K562 (cell line): Measurements from ENCODE around the gene RUNDC1. TPM values are rescaled to one million over a fixed set of nuclear protein-coding genes. Genes with fewer than 3 reads are reported as not detected.

Experiments
- ATAC-seq: fragments of 200-7000 bp; cut with Tn5 transposase; 3 replicates; pipeline ENCODE4 v1.9.1; 2020; ENCODE audit warnings: moderate library complexity
- BruUV-seq: library from RNA; stranded (reverse); fragments of 400-500 nt; replicated peaks from 2 replicates; lab custom pipeline; 2021; lab: Mats Ljungman, UMichigan
- CTCF ChIA-PET: fragments of 300-600 bp; formaldehyde crosslinking; extraction: SDS; loops from one replicate; lab custom pipeline; 2021; ENCODE audit warnings: low intra/inter-chr PET ratio; lab: Yijun Ruan, JAX
- POLR2A ChIA-PET: fragments of 300-600, 350-650 bp; sonication (Branson Sonifier 250); formaldehyde crosslinking; extraction: SDS; loops from one replicate; lab custom pipeline; 2021; ENCODE audit warnings: antibody characterized with exemption, inconsistent platforms; lab: Yijun Ruan, JAX
- DNase-seq, 4 experiments: peaks; one replicate each; pipeline versions ENCODE4 v3.0.0 to v3.0.0-alpha.2; 2011 to 2018; ENCODE audit warnings: low spot score in 3 of 4, mixed read lengths in 3 of 4; ENCODE audit errors: extremely low read depth in 1 of 4
- FAIRE-seq: peaks from 2 replicates; lab custom pipeline; 2011; peaks lifted over from hg19 to GRCh38; lab: Jason Lieb, UNC
- H2AFZ ChIP-seq: 2 replicates; pipeline ENCODE4 v1.6.0; 2011; ENCODE audit warnings: low read depth, low read length, control low read depth, inconsistent platforms
- H3K27ac ChIP-seq: fragments of 200-600 bp; 3 replicates; pipeline ENCODE4 v1.8.0; 2011; ENCODE audit warnings: low read depth, mild to moderate bottlenecking, control low read depth, inconsistent platforms, low read length, moderate library complexity, mixed read lengths; ENCODE audit errors: extremely low read depth
- H3K27me3 ChIP-seq, 2 experiments: fragments of 300-600 bp in 1 of 2; 2 replicates in 1 of 2; 3 replicates in 1 of 2; pipeline versions ENCODE4 v1.6.0 to v1.8.0; 2011; ENCODE audit warnings: inconsistent platforms in 2 of 2, low read length in 2 of 2, mild to moderate bottlenecking in 1 of 2, mixed read lengths in 1 of 2, moderate library complexity in 1 of 2; ENCODE audit not compliant: control insufficient read depth in 2 of 2, insufficient read depth in 2 of 2
- H3K36me3 ChIP-seq: fragments of 300-600 bp; 3 replicates; pipeline ENCODE4 v1.8.0; 2011; ENCODE audit warnings: mild to moderate bottlenecking, low read length, inconsistent platforms; ENCODE audit not compliant: control insufficient read depth, insufficient read depth
- H3K4me1 ChIP-seq, 2 experiments: fragments of 200-600 bp in 1 of 2; replicated peaks in 1 of 2; 2 replicates in 1 of 2; 3 replicates in 1 of 2; pipeline versions ENCODE4 v1.5.1 to v1.8.0; 2011; ENCODE audit warnings: inconsistent platforms in 2 of 2, low read length in 2 of 2, mild to moderate bottlenecking in 1 of 2, mixed read lengths in 1 of 2, moderate library complexity in 1 of 2; ENCODE audit not compliant: control insufficient read depth in 2 of 2, insufficient read depth in 2 of 2
- H3K4me2 ChIP-seq: 2 replicates; pipeline ENCODE4 v1.6.1; 2011; ENCODE audit warnings: low read length, control low read depth, inconsistent platforms, mixed read lengths; ENCODE audit not compliant: insufficient read depth
- H3K4me3 ChIP-seq: fragments of 200-600 bp; sonication (generic), shearing (Covaris generic); 2 replicates; pipeline ENCODE4 v1.5.1; 2016; ENCODE audit warnings: control low read depth, inconsistent platforms
- H3K79me2 ChIP-seq: fragments of 200-600 bp; 3 replicates; pipeline ENCODE4 v1.8.0; 2011; ENCODE audit warnings: low read length, inconsistent platforms; ENCODE audit not compliant: control insufficient read depth, insufficient read depth
- H3K9ac ChIP-seq, 2 experiments: 2 replicates each; pipeline versions ENCODE4 v1.6.0 to v1.6.1; 2011; ENCODE audit warnings: low read depth in 2 of 2, low read length in 2 of 2, control low read depth in 1 of 2, inconsistent platforms in 1 of 2, mild to moderate bottlenecking in 1 of 2, mixed read lengths in 1 of 2; ENCODE audit not compliant: insufficient read depth in 1 of 2
- H3K9me1 ChIP-seq: one replicate; pipeline ENCODE4 v1.6.0; 2011; ENCODE audit warnings: inconsistent platforms, mild to moderate bottlenecking, low read length, moderate library complexity; ENCODE audit not compliant: control insufficient read depth, insufficient read depth
- H3K9me3 ChIP-seq: replicated peaks from 2 replicates; pipeline ENCODE4 v1.5.1; 2011; ENCODE audit warnings: low read depth, low read length, inconsistent platforms; ENCODE audit not compliant: control insufficient read depth, insufficient read depth
- H4K20me1 ChIP-seq: replicated peaks from 2 replicates; pipeline ENCODE4 v1.6.1; 2011; ENCODE audit warnings: low read length, inconsistent platforms, mixed read lengths; ENCODE audit not compliant: control insufficient read depth, insufficient read depth
- CBX2 ChIP-seq: fragments of 200-600 bp; sonication (generic); IDR thresholded peaks from one replicate; pipeline ENCODE4 v1.6.1; 2012; ENCODE audit warnings: mild to moderate bottlenecking, low read length, inconsistent platforms; ENCODE audit not compliant: insufficient read depth, poor library complexity, severe bottlenecking
- DMBX1 ChIP-seq: fragments of 250-450 bp; sonication (Bioruptor Pico); IDR thresholded peaks from 2 replicates; pipeline ENCODE4 v1.8.0; 2022; ENCODE audit warnings: inconsistent platforms, mild to moderate bottlenecking, moderate library complexity, borderline replicate concordance
- HNRNPLL ChIP-seq: fragments of 200-400 bp; formaldehyde crosslinking; IDR thresholded peaks from 2 replicates; pipeline ENCODE4 v1.6.1; 2017; ENCODE audit warnings: low read length, low read depth, mild to moderate bottlenecking; ENCODE audit not compliant: poor library complexity, severe bottlenecking
- ILF3 ChIP-seq: fragments of 450-650 bp; IDR thresholded peaks from 2 replicates; pipeline ENCODE4 v1.6.1; 2018; ENCODE audit warnings: antibody characterized with exemption, mild to moderate bottlenecking, moderate library complexity, borderline replicate concordance
- MCM2 ChIP-seq: fragments of 450-650 bp; IDR thresholded peaks from 2 replicates; pipeline ENCODE4 v1.6.1; 2017; ENCODE audit warnings: low read depth, mild to moderate bottlenecking
- NBN ChIP-seq: fragments of 450-650 bp; IDR thresholded peaks from 2 replicates; pipeline ENCODE4 v1.6.1; 2016; ENCODE audit warnings: low read depth, mild to moderate bottlenecking
- PRMT5 ChIP-seq: sonication (generic); formaldehyde crosslinking; IDR thresholded peaks from 2 replicates; pipeline ENCODE4 v1.5.0; 2020; ENCODE audit warnings: missing genetic modification reagents
- PTRF ChIP-seq: fragments of 450-650 bp; IDR thresholded peaks from 2 replicates; pipeline ENCODE4 v1.6.1; 2016; ENCODE audit warnings: mild to moderate bottlenecking, missing genetic modification characterization, missing compliant biosample characterization
- RBM17 ChIP-seq: fragments of 200-400 bp; formaldehyde crosslinking; IDR thresholded peaks from 2 replicates; pipeline ENCODE4 v1.6.1; 2017; ENCODE audit warnings: low read depth, mild to moderate bottlenecking, low read length, borderline replicate concordance
- RBM39 ChIP-seq: fragments of 200-400 bp; formaldehyde crosslinking; optimal IDR thresholded peaks from 2 replicates; pipeline ENCODE3; 2018; ENCODE audit warnings: low read depth, low read length
- WHSC1 ChIP-seq: IDR thresholded peaks from one replicate; pipeline ENCODE4 v1.6.1; 2012; ENCODE audit warnings: low read length, control low read depth, inconsistent platforms
- ZKSCAN8 ChIP-seq: fragments of 200-800 bp; sonication (Bioruptor generic); IDR thresholded peaks from 2 replicates; pipeline ENCODE4 v1.6.1; 2016; ENCODE audit warnings: missing genetic modification characterization, missing compliant biosample characterization
- ZNF384 ChIP-seq: IDR thresholded peaks from 2 replicates; pipeline ENCODE4 v1.6.1; 2012; ENCODE audit warnings: low read depth, low read length, improper control_type of control experiment
- ZNF766 ChIP-seq: fragments of 200-800 bp; sonication (Bioruptor generic); conservative IDR thresholded peaks from 2 replicates; pipeline ENCODE4 v1.6.1; 2016; ENCODE audit warnings: missing genetic modification characterization, missing compliant biosample characterization
- ZSCAN32 ChIP-seq: fragments of 450-650 bp; formaldehyde crosslinking; IDR thresholded peaks from 2 replicates; pipeline ENCODE4 v1.4.0; 2020; ENCODE audit warnings: mild to moderate bottlenecking, moderate library complexity
- WGBS: fragments of 100-300 bp; shearing (Covaris generic); methylation state at CpG from one replicate; pipeline ENCODE4 v1.1.6; 2016; ENCODE audit warnings: low coverage, mixed read lengths; ENCODE audit not compliant: insufficient coverage; ENCODE audit errors: missing lambda C conversion rate; 5-methylcytosine and 5-hydroxymethylcytosine counted together
- in situ Hi-C: fragments of 300-500 bp; cut with MboI; formaldehyde crosslinking; loops from 4 replicates; pipeline ENCODE4 v1.15.0; 2018; ENCODE audit warnings: inconsistent platforms, mixed read lengths
- intact Hi-C: fragments of 100-400 bp; cut with micrococcal nuclease; formaldehyde crosslinking; loops from 2 replicates; pipeline ENCODE4 v1.14.2; 2022
- polyA plus RNA-seq, 8 experiments: library from polyadenylated mRNA; depleted of rRNA in 4 of 8; stranded (reverse) in 5 of 8; unstranded in 3 of 8; fragments of >200 nt; fragmentation: Nextera tagmentation in 2 of 8; fragmentation: Illumina TruSeq in 1 of 8; extraction: Ambion mirVana in 2 of 8; extraction: Trizol in 1 of 8; gene quantifications; 2 replicates each; pipeline versions ENCODE4 v1.2.1 to v1.2.3, GENCODE V29; 2011 to 2014; ENCODE audit warnings: inconsistent platforms in 1 of 8, missing spikeins in 1 of 8
- total RNA-seq, 7 experiments: library from RNA; depleted of rRNA in 6 of 7; stranded (reverse); fragments of >200 nt in 6 of 7; fragmentation: Illumina TruSeq in 2 of 7; extraction: Trizol in 2 of 7; gene quantifications; 2 replicates each; pipeline versions ENCODE4 v1.2.1 to v1.2.3, GENCODE V29; 2011 to 2021; ENCODE audit warnings: low replicate concordance in 1 of 7

RUNDC1 gene
- total and polyA plus RNA-seq, 9 of the 15 experiments (the other 6 are each of a cell fraction or from before 2014, with no cell fraction given), result 3.4 to 12.6 (median 9.4) TPM

DNA sequence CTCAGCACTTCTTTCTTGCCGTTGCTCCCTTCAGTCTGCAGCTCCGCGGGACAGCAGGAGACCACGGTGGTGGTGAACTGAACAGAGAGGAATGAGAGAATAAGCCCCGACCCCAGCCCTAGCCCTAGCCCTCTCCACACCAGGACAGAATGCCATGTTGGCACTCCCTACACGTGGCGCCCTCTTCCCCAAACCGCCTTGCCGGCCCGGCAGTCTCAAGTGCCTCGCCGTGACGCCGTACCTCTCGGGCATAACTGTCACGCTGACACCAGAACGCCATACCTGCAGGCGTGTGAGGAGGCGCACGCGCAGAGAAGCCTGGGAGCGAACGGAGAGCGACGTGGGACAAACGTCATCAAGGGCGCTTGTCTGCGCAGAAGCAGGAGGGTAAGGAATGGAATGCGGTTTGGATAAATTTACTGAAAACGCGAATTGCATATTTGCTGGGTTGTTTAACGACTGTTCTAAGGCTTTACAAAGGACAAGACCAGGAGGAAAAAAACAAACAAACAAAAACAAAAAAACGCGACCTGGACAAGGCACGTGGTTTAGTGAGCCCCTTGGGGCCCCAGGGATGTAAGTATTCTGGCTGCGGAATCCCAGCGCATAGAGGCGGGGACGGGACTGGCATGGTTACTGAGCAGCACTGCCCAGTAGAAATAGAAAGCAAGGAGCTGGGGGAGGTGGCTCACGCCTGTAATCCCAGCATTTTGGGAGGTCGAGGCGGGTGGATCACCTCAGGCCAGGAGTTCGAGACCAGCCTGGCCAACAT lies 16.0 kb upstream of the RUNDC1 start, which contains the start of gene AARSD1 (continued):
- TF ChIP-seq DMBX1 (CRISPR knock-in tag) (no peak), ZKSCAN8 (CRISPR knock-in tag) (no peak), RBM39 (no peak), MCM2 (no peak), ZNF384 (no peak; the same call in 1 of the 2 replicates), HNRNPLL (peak; percentile 43), ILF3 (no peak)

DNA sequence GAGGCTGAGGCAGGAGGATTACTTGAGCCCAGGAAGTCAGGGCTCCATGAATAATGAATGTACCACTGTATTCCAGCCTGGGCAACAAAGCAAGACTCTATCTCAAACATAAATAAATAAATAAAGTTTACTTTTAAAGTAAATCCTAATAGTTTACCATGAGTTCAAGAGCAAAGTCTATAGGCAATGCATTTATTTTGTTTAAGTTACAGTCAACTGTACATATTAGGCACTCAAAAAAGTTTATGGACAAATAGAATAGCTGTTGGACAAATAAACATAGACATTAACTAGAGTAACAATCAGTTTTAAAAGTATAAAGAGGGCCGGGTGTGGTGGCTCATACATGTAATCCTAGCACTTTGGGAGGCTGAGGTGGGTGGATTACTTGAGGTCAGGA lies 12.4 kb upstream of the RUNDC1 start:
- Histone ChIP-seq H3K9me3 (no peaks in the 10 kb centered on the region), H3K4me2 (no peak overlapping the region), H3K9me1 (no peaks in the 10 kb centered on the region), H3K4me1 (peaks cover 3 to 7% of the 10 kb centered on the region in 2 experiments; a peak in 4 of 5 replicates), H4K20me1 (no peaks in the 10 kb centered on the region), H3K27ac (no peak overlapping the region), H3K79me2 (peaks cover 27% of the 10 kb centered on the region), H3K36me3 (peaks cover 5% of the 10 kb centered on the region; the same call in 2 of the 3 replicates), H3K27me3 (no peaks in the 10 kb centered on the region), H3K9ac (no peak overlapping the region), H3K4me3 (no peak overlapping the region), H2AFZ (no peak overlapping the region)
- WGBS, result 40% methylated on average over 1 of the region's 1 CpG
- in situ Hi-C loops, result no loop called here
- no peak for FAIRE-seq
- ChIA-PET POLR2A (interaction anchor here (0.6 to 2.6 kb wide), 4 partner anchors 12 to 347 kb away, joined by 3 to 17 read pairs (median 12); partner anchors contain the start of genes PTGES3L, RPL27 and RUNDC1), CTCF (no interaction called here)
- ATAC-seq, result no peak
- no peak for DNase-seq
- no TSS peak for BruUV-seq
- intact Hi-C loops, result no loop called here
- TF ChIP-seq RBM17 (no peak), WHSC1 (no peak), ZNF766 (CRISPR knock-in tag) (no peak), CBX2 (no peak), PTRF (tag) (no peak), ZSCAN32 (CRISPR knock-in tag) (no peak), NBN (no peak), PRMT5 (CRISPR knock-in tag) (no peak)
